Fibroblast of skin of scalp (primary cell): ENCODE measurements around the gene PHLPP2.

Experiments
- DNase-seq: peaks from one replicate; pipeline ENCODE4 v3.0.0-alpha.2; 2013

Gene PHLPP2

DNA sequence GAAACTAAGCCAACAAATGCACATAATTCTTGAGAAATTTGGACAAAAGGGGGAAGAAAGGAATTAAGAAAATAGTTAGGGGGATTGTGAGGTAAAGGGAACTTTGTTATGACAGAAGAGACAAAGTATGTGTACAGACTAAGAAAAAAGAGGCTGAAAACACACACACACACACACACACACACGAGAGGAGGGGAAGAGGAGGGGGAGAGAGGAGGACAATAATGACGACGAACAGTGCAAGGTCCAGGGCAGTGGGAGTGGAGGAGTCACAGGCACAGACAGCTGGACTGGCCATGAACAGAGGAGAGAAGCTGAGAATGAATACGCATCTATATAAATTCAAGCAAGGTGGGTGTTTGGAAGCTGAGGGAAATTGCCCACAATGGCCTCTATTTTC is 54.0 kb downstream of the PHLPP2 start:
- no peak for DNase-seq

DNA sequence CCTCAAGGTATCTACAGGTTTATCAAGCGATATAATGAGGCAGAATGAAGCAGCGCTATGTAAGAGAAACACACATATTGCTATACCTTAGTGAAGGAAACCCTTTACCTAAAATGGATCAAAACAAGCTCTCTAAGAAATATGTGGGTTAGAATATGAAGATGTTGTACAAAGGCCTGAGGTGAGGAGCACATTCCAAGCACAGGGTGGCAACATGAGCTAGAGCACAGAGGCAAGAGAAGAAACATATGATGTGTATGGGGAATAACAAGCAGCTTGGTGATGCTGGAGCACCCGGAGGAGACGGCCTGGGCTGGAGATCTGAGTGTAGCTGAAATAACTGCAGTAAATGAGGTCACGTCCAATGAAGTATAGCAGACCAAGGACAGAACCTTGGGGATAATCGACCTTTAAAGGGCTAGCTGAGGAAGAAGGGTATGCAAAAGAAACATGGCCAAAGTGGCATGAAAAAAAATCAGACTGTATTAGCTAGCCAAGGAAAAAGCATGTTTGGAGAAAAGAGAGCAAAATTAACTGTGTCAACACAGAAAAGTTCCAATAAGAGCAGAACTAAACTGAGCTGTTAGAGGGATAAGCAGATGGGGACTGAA is 54.5 kb downstream of the PHLPP2 start:
- DNase-seq = peak; percentile 6

DNA sequence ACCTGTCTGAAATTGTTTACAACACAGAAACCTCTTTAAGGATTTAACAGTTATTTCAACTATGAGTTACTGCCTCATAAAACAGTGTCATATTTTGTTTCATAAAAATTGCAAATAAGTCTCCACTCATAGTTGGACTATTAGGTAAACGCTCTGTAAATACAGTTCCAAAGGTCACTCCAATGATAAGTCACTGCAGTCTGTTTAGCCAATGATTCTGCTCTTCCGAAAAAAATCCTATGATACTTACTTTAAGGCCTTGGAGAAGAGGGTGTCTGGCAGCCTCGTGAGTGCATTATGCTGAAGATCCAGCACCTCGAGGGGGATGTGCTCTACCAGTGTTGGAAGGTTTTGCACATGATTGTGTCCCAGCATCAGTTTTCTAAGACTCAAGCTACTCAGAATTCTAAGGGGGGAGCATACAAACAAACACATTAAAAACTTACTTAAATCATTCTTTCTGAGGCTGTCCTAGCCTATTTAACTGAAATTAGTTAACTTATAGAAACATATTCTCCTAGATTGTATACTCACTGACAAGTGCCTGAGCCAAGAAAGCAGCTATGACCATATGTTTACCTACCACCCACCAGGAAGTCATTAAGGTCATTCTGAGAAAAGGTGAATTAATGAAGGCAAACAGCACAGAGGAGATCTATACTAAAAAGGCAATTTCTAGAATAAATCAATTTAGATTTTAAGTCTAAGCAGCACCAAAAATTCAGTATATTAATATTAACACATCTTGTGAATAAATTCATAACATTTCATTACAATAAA is 57.4 kb downstream of the PHLPP2 start:
- no peak for DNase-seq

DNA sequence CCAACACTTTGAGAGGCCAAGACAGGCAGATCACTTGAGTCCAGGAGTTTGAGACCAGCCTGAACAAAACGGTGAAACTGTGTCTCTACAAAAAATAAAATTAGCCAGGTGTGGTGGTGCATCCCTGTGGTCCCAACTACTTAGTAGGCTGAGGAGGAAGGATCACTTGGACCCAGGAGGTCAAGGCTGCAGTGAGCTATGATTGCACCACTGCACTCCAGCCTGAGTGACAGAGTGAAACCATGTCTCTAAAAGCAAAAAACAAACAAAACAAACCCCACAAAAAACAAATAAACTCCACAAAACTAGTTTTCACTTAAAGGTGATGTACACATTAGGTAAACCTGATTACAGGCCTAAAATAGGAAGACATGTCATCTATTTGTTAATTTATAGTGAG is 58.2 kb downstream of the PHLPP2 start:
- no peak for DNase-seq

DNA sequence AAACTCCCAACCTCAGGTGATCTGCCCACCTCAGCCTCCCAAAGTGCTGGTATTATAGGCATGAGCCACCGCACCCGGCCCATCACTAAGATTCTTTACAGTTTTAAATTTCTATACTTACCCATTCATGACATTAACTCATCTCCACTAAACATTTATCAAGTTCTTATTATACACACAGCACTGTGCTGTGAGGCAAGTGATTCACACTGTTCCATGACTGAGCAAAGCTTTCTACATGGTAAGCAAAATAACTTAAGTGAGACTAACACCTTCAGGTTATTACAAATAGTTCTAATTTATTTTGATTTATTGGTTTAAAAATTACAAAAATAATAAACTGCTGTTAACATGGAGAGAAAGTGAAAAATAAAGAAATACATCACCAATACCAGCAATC is 65.0 kb downstream of the PHLPP2 start:
- DNase-seq = no peak

DNA sequence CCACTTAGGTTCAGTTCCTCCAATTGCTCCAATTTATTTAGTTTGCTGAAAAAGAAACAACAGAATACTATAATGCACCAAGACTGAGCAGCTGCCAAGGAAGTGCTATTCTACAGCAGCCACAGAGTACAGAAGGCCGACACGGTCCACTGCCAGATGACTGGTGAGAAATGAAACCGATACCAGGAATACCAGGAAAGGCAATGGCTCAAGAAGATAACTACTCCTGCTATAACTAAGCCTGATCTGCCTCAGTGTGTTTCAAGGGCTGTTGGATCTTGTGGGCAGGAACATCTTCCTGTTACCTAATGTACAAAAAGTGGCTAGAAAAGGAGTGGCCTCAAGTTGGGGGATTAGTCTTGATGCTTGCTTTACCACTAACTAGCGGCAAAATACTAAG is 65.7 kb downstream of the PHLPP2 start:
- DNase-seq = no peak

DNA sequence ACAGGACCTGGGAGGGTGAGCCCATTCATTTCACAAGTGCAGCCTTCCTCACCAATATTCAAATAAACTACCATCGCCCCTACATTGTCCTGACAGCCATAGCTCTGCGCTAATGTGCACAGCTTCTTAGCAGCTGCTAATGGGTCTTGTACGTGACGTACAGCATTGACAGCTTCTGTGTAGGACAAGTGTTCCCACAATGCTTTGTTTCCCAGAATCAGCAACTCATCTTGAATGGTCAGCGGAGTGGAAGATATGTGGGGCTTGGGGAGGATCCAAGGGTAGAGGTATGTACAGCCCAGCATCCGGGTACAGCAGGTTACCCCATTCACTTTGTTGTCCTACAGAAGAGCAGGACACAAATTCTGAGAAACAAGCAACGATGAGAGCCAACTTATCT is 74.8 kb downstream of the PHLPP2 start:
- DNase-seq = no peak

DNA sequence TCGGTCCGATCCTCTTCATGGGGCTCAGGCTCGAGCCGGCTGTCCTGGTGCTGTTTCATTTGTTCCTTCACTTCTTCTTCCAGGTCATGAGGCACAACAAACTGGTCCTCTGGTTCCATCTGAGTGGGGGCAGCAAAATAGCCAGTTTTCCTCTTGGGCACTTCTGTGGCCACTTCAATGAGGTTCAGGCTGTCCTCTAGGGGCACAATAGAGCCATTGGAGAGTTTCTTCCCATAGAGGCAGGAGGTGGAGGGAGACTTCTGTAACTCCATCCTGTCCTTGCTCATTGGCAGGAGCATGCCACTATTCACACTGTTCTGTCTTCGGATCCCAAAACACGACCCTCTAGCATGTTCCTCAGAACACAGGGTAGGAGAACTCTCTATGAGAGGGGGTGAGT is 75.6 kb downstream of the PHLPP2 start:
- DNase-seq = no peak

DNA sequence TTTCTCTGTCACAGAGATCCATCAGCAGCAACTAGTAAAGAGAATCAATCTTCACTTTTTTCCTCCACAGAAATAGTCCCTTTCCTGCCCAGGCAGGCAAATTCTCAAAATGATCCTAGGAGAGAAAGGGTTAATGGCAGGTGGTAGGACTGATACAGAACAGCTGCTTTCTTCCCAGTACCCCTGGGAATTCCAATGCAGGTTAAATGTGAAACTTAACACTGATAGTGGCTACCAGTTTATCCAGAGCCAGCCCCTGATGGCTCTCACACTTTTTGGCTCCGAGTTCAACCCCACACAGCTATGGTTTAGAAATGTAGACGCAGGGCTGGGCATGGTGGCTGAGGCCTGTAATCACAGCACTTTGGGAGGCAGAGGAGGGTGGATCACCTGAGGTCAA is 76.3 kb downstream of the PHLPP2 start:
- DNase-seq = no peak

DNA sequence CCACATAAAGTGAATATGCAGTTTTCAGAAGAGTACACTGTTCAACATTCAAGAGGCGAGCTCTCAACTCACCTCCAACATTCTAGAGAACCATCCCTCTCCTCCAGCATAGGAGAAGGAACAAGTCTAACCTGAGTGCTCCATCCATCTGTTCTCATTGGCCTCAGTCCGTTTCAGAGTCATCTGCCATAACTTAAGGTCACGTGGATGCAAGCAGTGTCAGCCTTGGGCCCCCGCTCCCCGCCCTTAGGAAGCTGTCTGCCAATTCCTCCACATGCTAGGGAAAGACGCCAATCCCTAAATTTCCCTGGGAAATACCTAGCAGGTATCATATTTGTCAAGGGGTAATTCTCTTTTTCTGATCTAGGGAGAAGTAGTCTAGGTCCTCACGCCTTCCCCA is 77.1 kb downstream of the PHLPP2 start:
- no peak for DNase-seq

DNA sequence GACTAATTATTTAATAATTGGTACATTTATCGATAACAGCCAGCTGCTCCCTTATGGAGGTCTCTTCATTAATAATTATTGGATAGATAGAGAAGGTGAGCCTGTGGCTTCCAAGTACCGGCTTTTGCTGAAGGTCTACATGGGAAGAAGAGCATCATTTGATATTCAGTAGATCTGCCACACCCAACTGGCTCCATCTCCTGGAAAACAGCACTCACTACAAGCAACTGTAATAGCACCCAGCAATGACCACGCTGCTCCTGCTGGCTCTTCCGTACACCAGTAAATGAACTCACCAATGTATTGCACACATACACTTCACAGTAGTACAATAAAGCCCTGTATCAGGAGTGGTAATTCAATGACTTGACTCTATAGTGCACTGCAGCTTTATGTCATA is 79.1 kb downstream of the PHLPP2 start:
- peak; percentile 64 for DNase-seq

DNA sequence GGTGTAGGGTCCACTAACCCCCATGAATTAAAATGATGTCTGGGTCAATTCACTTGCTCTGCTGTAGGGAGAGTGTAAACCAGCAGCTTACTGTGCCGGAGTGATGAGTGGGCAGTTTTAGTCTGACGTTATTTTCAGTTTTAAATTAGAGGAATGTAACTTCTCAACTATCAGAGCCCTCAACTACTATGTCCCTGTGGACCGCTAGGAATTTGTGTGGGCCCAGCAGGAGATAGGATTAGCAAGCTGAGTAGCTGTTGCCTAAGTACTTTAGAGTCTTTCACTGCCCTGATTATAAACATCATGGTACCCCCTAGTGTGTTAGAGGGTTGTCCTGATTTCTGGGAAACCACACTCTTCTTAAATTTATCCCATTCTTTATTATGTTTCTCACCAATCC is 87.1 kb downstream of the PHLPP2 start:
- peak; percentile 98 for DNase-seq

DNA sequence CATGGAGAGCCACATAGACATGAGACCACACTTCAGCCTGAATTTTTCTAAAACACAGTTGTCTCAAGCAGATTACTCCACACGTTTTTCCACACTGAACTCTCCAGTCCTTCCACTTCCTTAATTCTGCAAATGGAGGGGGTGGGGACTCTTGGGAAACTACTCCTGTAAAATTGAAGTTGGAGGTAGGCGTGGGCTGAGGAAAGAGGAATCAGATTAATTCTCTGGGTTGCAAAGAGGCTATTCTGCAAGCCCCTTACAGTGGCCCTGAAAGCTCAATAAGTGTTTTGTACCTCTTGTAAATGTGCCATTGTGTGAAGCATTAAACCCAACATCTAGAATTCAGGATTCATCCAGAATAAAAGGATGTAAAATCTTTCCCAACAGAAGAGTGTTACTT is 88.9 kb downstream of the PHLPP2 start:
- DNase-seq = no peak

DNA sequence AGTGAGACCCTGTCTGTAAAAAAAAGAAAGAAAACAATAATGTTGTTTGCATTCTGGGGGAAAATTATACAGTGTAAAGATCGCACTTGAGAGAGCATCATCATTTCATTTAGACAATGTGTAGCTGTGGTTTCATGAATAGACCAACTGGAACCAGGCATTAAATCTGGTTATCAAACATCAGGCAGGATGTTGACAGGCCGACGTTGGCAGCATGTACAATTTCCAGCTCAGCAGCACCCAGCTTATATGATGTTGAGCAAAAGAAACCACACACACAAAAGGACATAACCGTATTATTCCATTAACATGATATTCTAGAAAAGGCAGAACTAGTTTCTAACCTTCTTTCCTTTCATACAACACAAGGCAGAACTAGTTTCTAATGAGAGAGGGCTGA is 92.7 kb downstream of the PHLPP2 start:
- no peak for DNase-seq

DNA sequence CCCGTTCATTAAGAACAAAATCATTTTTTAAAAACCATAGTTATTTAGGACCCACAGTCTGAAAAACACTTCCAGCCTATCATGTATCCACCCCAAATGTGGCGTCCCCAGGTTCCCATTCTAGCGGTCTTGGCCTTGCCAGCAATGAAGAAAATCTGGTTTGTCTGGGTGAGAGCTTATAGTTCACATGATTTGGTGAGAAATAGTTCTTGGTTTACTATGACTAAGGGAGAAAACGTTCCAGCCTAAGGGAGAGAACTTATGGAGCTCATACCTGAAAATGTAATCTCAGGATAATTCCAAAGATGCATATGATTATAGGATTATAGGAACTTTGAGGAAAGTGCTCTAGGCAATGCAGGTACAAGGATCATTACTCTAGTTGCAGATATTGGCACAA is 93.7 kb downstream of the PHLPP2 start:
- no peak for DNase-seq

DNA sequence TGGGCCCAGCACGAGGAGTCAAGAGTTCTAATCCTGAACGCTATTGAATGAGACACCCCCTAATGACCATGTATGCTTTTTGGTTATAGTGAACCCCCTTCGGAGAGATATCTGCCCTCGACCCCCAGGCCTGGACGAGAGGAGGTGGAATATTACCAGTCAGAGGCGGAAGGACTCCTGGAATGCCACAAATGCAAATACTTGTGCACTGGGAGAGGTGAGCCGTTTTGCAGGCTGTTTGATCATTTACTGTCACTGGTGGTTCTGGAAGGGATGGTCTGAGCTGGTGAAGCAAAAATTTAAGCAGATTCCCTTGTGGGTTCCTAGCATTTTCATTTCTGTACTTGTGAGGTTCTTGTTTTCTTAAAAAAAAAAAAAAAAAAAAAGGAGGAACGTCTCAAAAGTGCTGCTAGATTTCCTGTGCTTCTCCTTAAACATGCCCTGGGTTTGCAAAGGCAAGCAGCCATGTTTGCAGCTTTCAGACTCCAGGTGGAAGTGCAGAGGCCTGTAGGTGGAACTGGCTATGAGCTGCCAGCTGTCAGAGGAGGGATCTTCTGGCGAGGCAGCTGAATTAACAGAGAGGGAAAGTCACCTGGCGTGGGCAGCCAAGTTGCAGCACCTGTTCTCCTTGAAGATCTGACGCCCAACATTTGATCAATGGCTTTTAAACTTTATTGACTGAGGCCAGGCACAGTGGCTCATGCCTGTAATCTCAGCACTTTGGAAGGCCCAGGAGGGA is 95.1 kb downstream of the PHLPP2 start:
- no peak for DNase-seq

DNA sequence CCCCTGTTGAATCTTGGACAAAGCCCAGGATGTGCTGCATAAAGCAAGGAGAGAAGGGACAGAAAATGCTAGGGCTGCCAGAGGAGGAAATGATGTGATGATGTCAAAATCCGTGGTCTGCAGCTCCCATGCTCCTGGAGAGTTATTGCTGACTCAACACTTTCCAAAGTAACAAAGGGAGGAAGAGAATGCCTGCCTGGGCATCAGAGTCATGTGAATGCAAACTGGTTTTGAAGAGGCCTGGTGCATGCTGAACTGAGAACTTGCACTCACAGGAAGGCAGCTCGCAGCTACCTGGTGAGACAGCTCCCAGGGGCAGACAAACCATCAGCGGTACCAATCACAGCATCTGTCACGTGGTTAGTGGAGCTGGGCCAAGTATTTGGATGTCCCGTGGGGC is 95.7 kb downstream of the PHLPP2 start:
- DNase-seq = peak; percentile 76

DNA sequence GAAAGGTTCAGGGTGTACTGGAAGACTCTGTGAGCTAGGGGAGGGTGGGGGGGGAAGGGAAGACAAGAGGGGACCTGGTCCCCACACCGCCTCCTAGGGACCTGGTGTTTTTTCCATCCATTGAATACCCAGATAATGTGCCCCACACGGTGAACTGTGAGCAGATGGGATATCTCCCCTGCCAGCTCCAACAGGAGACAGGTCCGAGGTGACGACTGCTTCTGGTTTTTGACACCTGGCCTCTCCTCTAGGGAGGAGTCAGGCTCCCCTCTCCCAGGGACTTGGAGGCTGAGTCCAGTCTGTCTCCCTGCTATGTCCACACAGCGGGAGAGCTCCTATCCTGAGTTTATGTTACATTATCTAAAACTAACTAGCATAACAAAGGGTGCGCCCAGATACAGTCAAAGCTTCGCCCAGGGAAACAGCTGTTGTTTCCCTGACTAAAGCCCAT is 96.7 kb downstream of the PHLPP2 start:
- DNase-seq = no peak

DNA sequence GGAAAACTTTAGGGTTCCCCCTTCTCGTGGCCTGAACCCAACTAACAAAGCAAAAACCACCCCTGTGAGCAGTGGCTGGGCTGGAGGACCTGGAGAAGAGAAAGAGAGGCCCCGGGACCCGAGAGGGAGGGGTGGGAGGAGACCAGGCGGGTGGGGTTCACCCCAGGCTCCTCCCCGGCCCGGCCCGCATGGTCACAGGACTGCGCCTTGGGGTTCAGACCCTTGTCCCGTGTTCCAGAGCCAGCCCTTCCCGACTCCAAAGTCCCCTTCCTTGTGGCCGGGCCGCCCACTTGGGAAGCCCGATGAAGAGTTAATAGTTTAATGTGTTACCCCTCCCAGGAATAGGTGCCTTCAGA is 97.7 kb downstream of the PHLPP2 start:
- DNase-seq = no peak

DNA sequence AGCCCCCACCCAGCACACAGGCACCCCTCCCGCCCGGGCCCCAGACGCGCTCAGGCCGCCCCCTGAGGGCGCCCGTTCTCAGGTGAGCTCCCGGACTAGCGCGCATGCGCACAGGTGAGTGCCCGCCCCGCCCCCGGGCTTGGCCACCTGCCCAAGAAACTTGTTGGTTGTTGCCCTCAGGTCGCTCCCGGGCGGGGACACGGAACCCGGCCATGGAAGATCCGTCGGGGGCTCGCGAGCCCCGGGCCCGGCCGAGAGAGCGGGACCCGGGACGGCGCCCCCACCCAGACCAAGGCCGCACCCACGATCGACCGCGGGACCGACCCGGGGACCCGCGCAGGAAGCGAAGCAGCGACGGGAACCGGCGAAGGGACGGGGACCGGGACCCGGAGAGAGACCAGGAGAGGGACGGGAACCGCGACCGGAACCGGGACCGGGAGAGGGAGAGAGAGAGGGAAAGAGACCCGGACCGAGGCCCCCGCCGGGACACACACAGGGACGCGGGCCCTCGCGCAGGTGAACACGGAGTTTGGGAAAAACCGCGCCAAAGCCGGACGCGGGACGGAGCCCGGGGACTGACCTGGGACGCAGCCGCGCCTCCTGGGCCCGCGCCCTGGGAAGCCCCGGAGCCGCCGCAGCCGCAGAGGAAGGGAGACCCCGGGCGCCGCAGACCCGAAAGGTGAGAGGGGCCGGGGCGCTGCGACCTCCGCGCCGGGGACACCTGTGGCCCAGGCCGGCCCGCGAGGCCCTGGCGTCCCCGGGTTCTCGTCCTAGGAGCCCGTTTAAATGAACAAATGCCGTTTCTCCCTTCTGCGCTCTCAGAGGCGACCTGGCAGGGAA is 98.3 kb downstream of the PHLPP2 start, which contains the start of gene MARVELD3:
MARVELD3 (plus strand) TSS at position 167 of the 840 bp plus-strand sequence; CDS start at position 213, 46 bp downstream.
- no peak for DNase-seq

DNA sequence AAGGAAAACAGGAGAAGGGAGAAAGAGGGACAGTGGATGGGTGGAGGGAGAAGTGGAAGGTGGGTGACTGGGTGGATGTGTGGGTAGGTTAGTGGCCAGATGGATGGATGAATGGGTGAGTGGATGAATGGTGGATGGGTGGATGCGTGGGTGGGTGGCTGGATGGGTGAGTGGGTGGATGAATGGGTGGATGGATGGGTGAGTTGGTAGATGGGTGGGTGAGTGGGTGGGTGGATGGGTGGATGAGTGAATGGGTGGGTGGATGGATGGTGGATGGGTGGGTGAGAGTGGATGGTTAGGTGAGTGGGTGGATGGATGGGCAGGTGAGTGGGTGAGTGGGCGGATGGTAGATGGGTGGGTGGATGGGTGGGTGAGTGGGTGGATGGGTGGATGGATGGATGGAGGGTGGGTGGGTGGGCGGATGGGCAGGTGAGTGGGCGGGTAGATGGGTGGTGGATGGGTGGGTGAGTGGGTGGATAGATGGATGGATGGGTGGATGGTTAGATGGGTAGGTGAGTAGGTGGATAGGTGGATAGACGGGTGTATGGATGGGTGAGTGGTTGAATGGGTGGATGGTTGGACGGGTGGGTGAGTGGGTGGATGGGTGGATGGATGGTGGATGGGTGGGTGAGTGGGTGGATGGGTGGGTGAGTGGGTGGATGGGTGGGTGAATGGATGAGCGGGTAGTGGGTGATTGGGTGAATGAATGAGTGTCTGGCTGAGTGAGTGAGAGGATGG is 99.2 kb downstream of the PHLPP2 start:
- DNase-seq = no peak

DNA sequence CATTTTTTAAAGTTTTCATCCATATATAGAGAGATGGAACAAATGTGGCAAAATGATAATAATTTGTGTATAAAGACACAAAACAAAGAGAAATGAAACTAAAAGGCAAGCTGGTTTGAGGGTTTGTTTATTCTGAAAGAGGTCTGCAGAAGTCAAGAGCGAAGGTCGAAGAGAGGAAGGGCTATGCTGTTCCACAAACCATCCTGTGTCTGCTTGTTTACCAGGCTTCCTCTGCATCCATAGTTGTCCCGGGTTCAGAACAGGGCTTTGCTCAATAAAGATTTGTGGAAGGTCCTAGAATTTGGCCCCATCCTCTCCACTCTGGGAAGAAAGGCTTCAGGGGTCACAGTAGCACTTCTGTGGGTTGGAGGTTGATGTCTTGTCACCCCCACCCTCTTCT is 100.9 kb downstream of the PHLPP2 start:
- no peak for DNase-seq
